HG02610 (cell line): ENCODE results near the gene BTBD2.

ENCODE experiments used
- ATAC-seq: cut with Tn5 transposase; IDR thresholded peaks from one replicate; pipeline ENCODE4 v1.9.1; 2021; ENCODE audit warnings: mild to moderate bottlenecking, moderate library complexity; ENCODE audit not compliant: unreplicated experiment

The BTBD2 gene

GRCh38 chr19:2050991-2051772, 35.7 kb upstream of the BTBD2 start, which contains the start of gene MKNK2:
MKNK2 (minus strand) TSS chr19:2051244; CDS start chr19:2050851, 393 bp downstream.
- peak; percentile 49 for ATAC-seq

- ATAC-seq: no peak
Observed at GRCh38 chr19:2050349-2050990, 35.0 kb upstream of the BTBD2 start.

GRCh38 chr19:2049741-2050348, 34.3 kb upstream of the BTBD2 start:
- no peak for ATAC-seq

- ATAC-seq: no peak
Observed at GRCh38 chr19:2048959-2049740, 33.6 kb upstream of the BTBD2 start.

GRCh38 chr19:2048104-2048958, 32.8 kb upstream of the BTBD2 start:
- no peak for ATAC-seq

GRCh38 chr19:2047449-2048103, 32.1 kb upstream of the BTBD2 start:
- no peak for ATAC-seq

GRCh38 chr19:2047076-2047448, 31.5 kb upstream of the BTBD2 start:
- ATAC-seq: no peak

GRCh38 chr19:2046046-2046907, 30.8 kb upstream of the BTBD2 start:
- ATAC-seq: no peak

GRCh38 chr19:2045501-2046045, 30.1 kb upstream of the BTBD2 start:
- ATAC-seq: no peak

- ATAC-seq: no peak
Observed at GRCh38 chr19:2044709-2045500, 29.4 kb upstream of the BTBD2 start.

GRCh38 chr19:2043961-2044708, 28.6 kb upstream of the BTBD2 start:
- no peak for ATAC-seq

- no peak for ATAC-seq
Observed at GRCh38 chr19:2043251-2043641, 27.7 kb upstream of the BTBD2 start.

- ATAC-seq: no peak
Observed at GRCh38 chr19:2042485-2043250, 27.2 kb upstream of the BTBD2 start.

- peak; percentile 55 for ATAC-seq
Observed at GRCh38 chr19:2041683-2042484, 26.4 kb upstream of the BTBD2 start.

GRCh38 chr19:2041433-2041682, 25.8 kb upstream of the BTBD2 start:
- ATAC-seq: no peak
